A549 (cell line): Measurements from ENCODE around the gene ABHD12B. TPM values are rescaled to one million over a fixed set of nuclear protein-coding genes. Genes with fewer than 3 reads are reported as not detected.

Experiments
- ATAC-seq, 2 experiments: fragments of 200-7000 bp in 1 of 2; fragments of >200 bp in 1 of 2; cut with Nextera tagmentation in 1 of 2; cut with Tn5 transposase in 1 of 2; 3 replicates each; pipeline versions ENCODE4 v1.8.0 to v1.9.1; 2018 to 2020; ENCODE audit warnings: mild to moderate bottlenecking in 1 of 2, moderate library complexity in 1 of 2
- CTCF ChIA-PET: fragments of 300-600 bp; sonication (Branson Sonifier 250); formaldehyde crosslinking; extraction: SDS; loops from one replicate; lab custom pipeline; 2021; ENCODE audit warnings: antibody characterized with exemption, inconsistent platforms; lab: Yijun Ruan, JAX
- POLR2A ChIA-PET: fragments of 350-600 bp; formaldehyde crosslinking; extraction: SDS; loops from one replicate; lab custom pipeline; 2021; ENCODE audit warnings: antibody characterized with exemption, inconsistent platforms; lab: Yijun Ruan, JAX
- DNase-seq, 2 experiments: peaks; one replicate each; pipeline versions ENCODE4 v3.0.0 to v3.0.0-alpha.2; 2011 to 2016; ENCODE audit warnings: low read depth in 1 of 2, low spot score in 1 of 2
- FAIRE-seq: peaks from 2 replicates; lab custom pipeline; 2011; peaks lifted over from hg19 to GRCh38; lab: Jason Lieb, UNC
- H3K27ac ChIP-seq, 2 experiments: fragments of >200 bp; sonication (Bioruptor Twin); formaldehyde crosslinking; 3 replicates each; pipeline ENCODE4 v1.5.1; 2016 to 2017
- H3K4me1 ChIP-seq: fragments of >200 bp; sonication (Bioruptor Twin); formaldehyde crosslinking; 3 replicates; pipeline ENCODE4 v1.6.1; 2016
- H3K4me2 ChIP-seq: fragments of >200 bp; sonication (Bioruptor Twin); formaldehyde crosslinking; 3 replicates; pipeline ENCODE4 v1.6.1; 2016
- H3K4me3 ChIP-seq: fragments of >200 bp; sonication (Bioruptor Twin); formaldehyde crosslinking; 3 replicates; pipeline ENCODE4 v1.5.1; 2016
- H3K9me3 ChIP-seq: fragments of >200 bp; sonication (Bioruptor Twin); formaldehyde crosslinking; 3 replicates; pipeline ENCODE4 v1.6.1; 2016
- CBX2 ChIP-seq: fragments of 200-600 bp; sonication (generic); IDR thresholded peaks from 2 replicates; pipeline ENCODE4 v1.6.1; 2016; ENCODE audit warnings: low read depth, mild to moderate bottlenecking, borderline replicate concordance
- CBX8 ChIP-seq: fragments of 200-600 bp; sonication (generic); IDR thresholded peaks from 2 replicates; pipeline ENCODE4 v1.6.1; 2016
- CEBPB ChIP-seq, 2 experiments: fragments of >200 bp in 1 of 2; sonication (Bioruptor Twin) in 1 of 2; formaldehyde crosslinking in 1 of 2; IDR thresholded peaks; 2 replicates each; pipeline ENCODE4 v1.6.1; 2012 to 2016
- CHD2 ChIP-seq: fragments of 150-350 bp; IDR thresholded peaks from 2 replicates; pipeline ENCODE4 v1.6.1; 2014; ENCODE audit warnings: low read length; ENCODE audit not compliant: partially characterized antibody
- CHD4 ChIP-seq: fragments of 200-600 bp; sonication (generic); IDR thresholded peaks from 2 replicates; pipeline ENCODE4 v1.6.1; 2016; ENCODE audit warnings: antibody characterized with exemption, mild to moderate bottlenecking, borderline replicate concordance
- EHF ChIP-seq: fragments of 250-450 bp; sonication (Bioruptor Pico); IDR thresholded peaks from 2 replicates; pipeline ENCODE4 v1.5.0; 2020; ENCODE audit warnings: mild to moderate bottlenecking
- EHMT2 ChIP-seq: fragments of 200-600 bp; sonication (generic); IDR thresholded peaks from 2 replicates; pipeline ENCODE4 v1.6.1; 2016; ENCODE audit warnings: antibody characterized with exemption, low read depth, mild to moderate bottlenecking, moderate library complexity
- ELK1 ChIP-seq: fragments of 150-350 bp; IDR thresholded peaks from 2 replicates; pipeline ENCODE4 v1.6.1; 2014; ENCODE audit warnings: low read depth, mild to moderate bottlenecking, low read length
- ESRRA ChIP-seq: fragments of 150-350 bp; IDR thresholded peaks from 2 replicates; pipeline ENCODE4 v1.6.1; 2014; ENCODE audit warnings: mild to moderate bottlenecking, low read length, borderline replicate concordance
- FOSB ChIP-seq: fragments of 250-450 bp; sonication (Bioruptor Pico); IDR thresholded peaks from 2 replicates; pipeline ENCODE4 v1.5.0; 2020; ENCODE audit warnings: mild to moderate bottlenecking, moderate library complexity
- FOXS1 ChIP-seq: fragments of 250-450 bp; sonication (Bioruptor Pico); IDR thresholded peaks from 2 replicates; pipeline ENCODE4 v1.5.0; 2020; ENCODE audit warnings: mild to moderate bottlenecking, moderate library complexity
- GATA3 ChIP-seq: IDR thresholded peaks from 2 replicates; pipeline ENCODE4 v1.6.1; 2012; ENCODE audit warnings: borderline replicate concordance
- HDAC2 ChIP-seq: fragments of 200-600 bp; sonication (generic); IDR thresholded peaks from 2 replicates; pipeline ENCODE4 v1.6.1; 2016
- HEYL ChIP-seq: fragments of 250-450 bp; sonication (Bioruptor Pico); IDR thresholded peaks from 2 replicates; pipeline ENCODE4 v1.8.0; 2021; ENCODE audit warnings: mild to moderate bottlenecking, moderate library complexity
- HMGXB4 ChIP-seq: fragments of 250-450 bp; sonication (Bioruptor Pico); IDR thresholded peaks from 2 replicates; pipeline ENCODE4 v1.5.0; 2021; ENCODE audit warnings: mild to moderate bottlenecking, moderate library complexity, borderline replicate concordance
- HOXA7 ChIP-seq: fragments of 250-450 bp; sonication (Bioruptor Pico); IDR thresholded peaks from 2 replicates; pipeline ENCODE4 v1.5.0; 2020; ENCODE audit warnings: mild to moderate bottlenecking, moderate library complexity
- HOXB13 ChIP-seq: fragments of 250-450 bp; sonication (Bioruptor Pico); IDR thresholded peaks from 2 replicates; pipeline ENCODE4 v1.5.0; 2020; ENCODE audit warnings: low read depth, mild to moderate bottlenecking, moderate library complexity
- HOXB5 ChIP-seq: fragments of 250-450 bp; sonication (Bioruptor Pico); IDR thresholded peaks from 2 replicates; pipeline ENCODE4 v1.5.0; 2020; ENCODE audit warnings: mild to moderate bottlenecking, moderate library complexity
- JUN ChIP-seq, 2 experiments: fragments of >200 bp; sonication (Bioruptor Twin); formaldehyde crosslinking; IDR thresholded peaks; 2 replicates in 1 of 2; 3 replicates in 1 of 2; pipeline ENCODE4 v1.6.1; 2016 to 2017
- JUNB ChIP-seq: fragments of >200 bp; sonication (Bioruptor Twin); formaldehyde crosslinking; IDR thresholded peaks from 2 replicates; pipeline ENCODE4 v1.6.1; 2016
- KDM1A ChIP-seq: fragments of 200-600 bp; sonication (generic); IDR thresholded peaks from 2 replicates; pipeline ENCODE4 v1.6.1; 2016; ENCODE audit warnings: low read depth, mild to moderate bottlenecking
- KDM5A ChIP-seq: fragments of 200-600 bp; sonication (generic); IDR thresholded peaks from 2 replicates; pipeline ENCODE4 v1.6.1; 2016; ENCODE audit warnings: antibody characterized with exemption, mild to moderate bottlenecking
- MAFK ChIP-seq: fragments of 450-650 bp; IDR thresholded peaks from 2 replicates; pipeline ENCODE4 v1.6.1; 2014; ENCODE audit not compliant: partially characterized antibody
- MAZ ChIP-seq: fragments of 150-350 bp; IDR thresholded peaks from 2 replicates; pipeline ENCODE4 v1.6.1; 2014; ENCODE audit warnings: antibody characterized with exemption, low read depth, low read length, borderline replicate concordance
- MYC ChIP-seq: IDR thresholded peaks from 2 replicates; pipeline ENCODE4 v1.6.1; 2012; ENCODE audit warnings: mild to moderate bottlenecking, inconsistent platforms, low read length, improper control_type of control experiment, borderline replicate concordance
- NFE2L2 ChIP-seq: fragments of 150-350 bp; conservative IDR thresholded peaks from 2 replicates; pipeline ENCODE4 v1.6.1; 2014; ENCODE audit warnings: low read length
- NPAS2 ChIP-seq: fragments of 250-450 bp; sonication (Bioruptor Pico); IDR thresholded peaks from 2 replicates; pipeline ENCODE4 v1.8.0; 2022; ENCODE audit warnings: mild to moderate bottlenecking, moderate library complexity, borderline replicate concordance
- PBX3 ChIP-seq: IDR thresholded peaks from 2 replicates; pipeline ENCODE4 v1.6.1; 2012
- POLR2A ChIP-seq: IDR thresholded peaks from 2 replicates; pipeline ENCODE4 v1.6.1; 2012; ENCODE audit warnings: mild to moderate bottlenecking, low read length
- RARB ChIP-seq: fragments of 250-450 bp; sonication (Bioruptor Pico); IDR thresholded peaks from 2 replicates; pipeline ENCODE4 v1.8.0; 2021; ENCODE audit warnings: mild to moderate bottlenecking, moderate library complexity
- RCOR1 ChIP-seq: fragments of 150-350 bp; IDR thresholded peaks from 2 replicates; pipeline ENCODE4 v1.6.1; 2014; ENCODE audit warnings: antibody characterized with exemption, low read length, low read depth
- RFX5 ChIP-seq: fragments of 450-650 bp; IDR thresholded peaks from 2 replicates; pipeline ENCODE4 v1.7.1; 2014; ENCODE audit warnings: antibody characterized with exemption, mild to moderate bottlenecking, moderate library complexity
- RNF2 ChIP-seq: fragments of 200-600 bp; sonication (generic); IDR thresholded peaks from 2 replicates; pipeline ENCODE4 v1.6.1; 2016; ENCODE audit warnings: low read depth, mild to moderate bottlenecking, antibody characterized with exemption, moderate library complexity, borderline replicate concordance
- SMC3 ChIP-seq: fragments of >200 bp; sonication (Bioruptor Twin); formaldehyde crosslinking; IDR thresholded peaks from 3 replicates; pipeline ENCODE4 v1.6.1; 2018; ENCODE audit warnings: inconsistent platforms
- SREBF2 ChIP-seq: fragments of 450-650 bp; IDR thresholded peaks from 2 replicates; pipeline ENCODE4 v1.6.1; 2014; ENCODE audit warnings: mild to moderate bottlenecking, moderate library complexity
- TFCP2L1 ChIP-seq: fragments of 250-450 bp; sonication (Bioruptor Pico); IDR thresholded peaks from 2 replicates; pipeline ENCODE4 v1.5.0; 2021; ENCODE audit warnings: mild to moderate bottlenecking
- ZC3H11A ChIP-seq: fragments of 450-650 bp; IDR thresholded peaks from 2 replicates; pipeline ENCODE4 v1.6.1; 2014; ENCODE audit warnings: antibody characterized with exemption, mild to moderate bottlenecking
- ZFP36 ChIP-seq: fragments of 450-650 bp; IDR thresholded peaks from 2 replicates; pipeline ENCODE4 v1.6.1; 2014; ENCODE audit warnings: borderline replicate concordance; ENCODE audit not compliant: partially characterized antibody
- ZNF302 ChIP-seq: fragments of 250-450 bp; sonication (Bioruptor Pico); IDR thresholded peaks from 2 replicates; pipeline ENCODE4 v1.9.0; 2021; ENCODE audit warnings: inconsistent platforms, mild to moderate bottlenecking, moderate library complexity
- WGBS: methylation state at CpG from one replicate; pipeline ENCODE4 v1.1.6; 2017; ENCODE audit errors: missing lambda C conversion rate; 5-methylcytosine and 5-hydroxymethylcytosine counted together
- polyA plus RNA-seq, 4 experiments: library from polyadenylated mRNA; depleted of rRNA in 3 of 4; stranded (reverse); fragments of >200 nt; fragmentation: RNase III in 1 of 4; extraction: RNeasy Plus Mini Kit Qiagen cat#74134 plus additional on column Dnase treatment in 1 of 4; gene quantifications; 2 replicates in 3 of 4; 3 replicates in 1 of 4; pipeline ENCODE4 v1.2.3, GENCODE V29; 2011 to 2017
- TF ChIP-seq, protein P1 (sequence below): fragments of 250-450 bp; sonication (Bioruptor Pico); IDR thresholded peaks from 2 replicates; pipeline ENCODE4 v1.5.0; 2020; ENCODE audit warnings: low read depth, mild to moderate bottlenecking, moderate library complexity
- TF ChIP-seq, protein P2 (sequence below): fragments of >200 bp; sonication (Bioruptor Twin); formaldehyde crosslinking; IDR thresholded peaks from 2 replicates; pipeline ENCODE4 v1.6.1; 2016

The ABHD12B gene
- polyA plus RNA-seq, 2 of the 4 experiments (the other 2 are of a cell fraction): not detected

DNA sequence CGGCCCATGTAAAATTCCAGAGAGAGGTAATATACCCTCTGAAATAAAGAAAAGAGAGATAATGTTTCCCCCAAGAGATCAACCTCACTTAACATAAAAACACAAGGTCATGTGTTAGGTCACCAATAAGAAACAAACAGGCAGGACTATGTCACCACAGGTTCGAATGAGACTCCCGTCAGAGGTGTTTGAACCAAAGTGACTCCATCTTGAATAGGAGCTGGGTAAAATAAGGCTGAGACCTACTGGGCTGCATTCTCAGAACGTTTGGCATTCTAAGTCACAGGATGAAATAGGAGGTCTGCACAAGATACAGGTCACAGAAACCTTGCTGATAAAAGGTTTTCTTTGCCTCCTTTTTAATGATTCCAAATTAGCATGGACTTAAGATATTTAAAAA is 65.9 kb downstream of the ABHD12B start:
- no peak for ATAC-seq
- peak overlapping the region; percentile 19; the same call in 1 of the 3 replicates for H3K4me2 ChIP-seq
- peaks cover 22% of the 10 kb centered on the region for H3K4me1 ChIP-seq
- H3K27ac ChIP-seq: 0 out of 6 replicates have a peak overlapping the region, but pooled peaks of 1 of the 2 experiments have one; percentile 6
- H3K4me3 ChIP-seq: no peak overlapping the region
- DNase-seq: no peak
- ChIA-PET POLR2A (no interaction called here), CTCF (interaction anchor here (1.5 kb wide), 1 partner anchor 16 kb away, joined by 4 read pairs; no protein-coding TSS in a partner anchor)
- FAIRE-seq: no peak
- no peaks in the 10 kb centered on the region for H3K9me3 ChIP-seq
- WGBS: 75% methylated on average over 4 of the region's 4 CpGs
- TF ChIP-seq CEBPB (IDR thresholded peaks at IDR 0.05) (no peak), ESRRA (no peak), NFE2L2 (no peak), SMC3 (no peak), EHMT2 (no peak), HEYL (CRISPR knock-in tag) (0 out of 2 replicates have a peak, but pooled peaks have one; percentile 52), HOXA7 (CRISPR knock-in tag) (0 out of 2 replicates have a peak, but pooled peaks have one; percentile 34), MAFK (no peak), GATA3 (no peak), EHF (peak; percentile 80), HOXB5 (CRISPR knock-in tag) (0 out of 2 replicates have a peak, but pooled peaks have one; percentile 59), RNF2 (no peak), PBX3 (no peak), HDAC2 (no peak), CHD2 (no peak), JUNB (no peak), JUN (IDR thresholded peaks at IDR 0.05) (no peak), FOXS1 (CRISPR knock-in tag) (0 out of 2 replicates have a peak, but pooled peaks have one; percentile 14), HOXB13 (CRISPR knock-in tag) (peak; percentile 87; the same call in 1 of the 2 replicates), ELK1 (no peak), ZC3H11A (no peak), CBX2 (no peak), FOSB (no peak), MYC (no peak), RCOR1 (no peak), KDM1A (no peak), TFCP2L1 (no peak), SREBF2 (no peak), RARB (CRISPR knock-in tag) (no peak), HMGXB4 (CRISPR knock-in tag) (no peak), NPAS2 (CRISPR knock-in tag) (no peak; the same call in 1 of the 2 replicates), KDM5A (no peak), ZFP36 (no peak), POLR2A (no peak), CHD4 (no peak), RFX5 (no peak), MAZ (no peak), ZNF302 (0 out of 2 replicates have a peak, but pooled peaks have one; percentile 48), CBX8 (no peak)
- TF ChIP-seq, protein P1, sequence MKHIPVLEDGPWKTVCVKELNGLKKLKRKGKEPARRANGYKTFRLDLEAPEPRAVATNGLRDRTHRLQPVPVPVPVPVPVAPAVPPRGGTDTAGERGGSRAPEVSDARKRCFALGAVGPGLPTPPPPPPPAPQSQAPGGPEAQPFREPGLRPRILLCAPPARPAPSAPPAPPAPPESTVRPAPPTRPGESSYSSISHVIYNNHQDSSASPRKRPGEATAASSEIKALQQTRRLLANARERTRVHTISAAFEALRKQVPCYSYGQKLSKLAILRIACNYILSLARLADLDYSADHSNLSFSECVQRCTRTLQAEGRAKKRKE: peak; percentile 89; the same call in 1 of the 2 replicates
- TF ChIP-seq, protein P2, sequence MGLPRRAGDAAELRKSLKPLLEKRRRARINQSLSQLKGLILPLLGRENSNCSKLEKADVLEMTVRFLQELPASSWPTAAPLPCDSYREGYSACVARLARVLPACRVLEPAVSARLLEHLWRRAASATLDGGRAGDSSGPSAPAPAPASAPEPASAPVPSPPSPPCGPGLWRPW: no peak
